ENCODE measurements around the gene LCN1. TPM values are rescaled to one million over a fixed set of nuclear protein-coding genes. Genes with fewer than 3 reads are reported as not detected.
"Not testable (repeated sequence)": the region's sequence is repeated elsewhere in the genome, so short reads cannot be mapped to it uniquely, and the experiment has no call there.

The LCN1 gene
- total RNA-seq, 2 donors from 2014 or later: not detected

GRCh38 chr9:135544981-135545635 is 23.9 kb downstream of the LCN1 start:
- Histone ChIP-seq H3K4me3 (no peak overlapping the region), H3K27me3 (no peaks in the 10 kb centered on the region), H3K27ac (no peak overlapping the region), H3K9me3 (no peaks in the 10 kb centered on the region), H3K4me1 (no peaks in the 10 kb centered on the region), H3K36me3 (replicated peaks in 1 of 2; ENCODE audit: insufficient read depth in 1 of 2, low read depth in 2 of 2) (no peaks in the 10 kb centered on the region)
- TF ChIP-seq POLR2A (IDR thresholded peaks at IDR 0.05): no peak
- TF ChIP-seq, protein P1, sequence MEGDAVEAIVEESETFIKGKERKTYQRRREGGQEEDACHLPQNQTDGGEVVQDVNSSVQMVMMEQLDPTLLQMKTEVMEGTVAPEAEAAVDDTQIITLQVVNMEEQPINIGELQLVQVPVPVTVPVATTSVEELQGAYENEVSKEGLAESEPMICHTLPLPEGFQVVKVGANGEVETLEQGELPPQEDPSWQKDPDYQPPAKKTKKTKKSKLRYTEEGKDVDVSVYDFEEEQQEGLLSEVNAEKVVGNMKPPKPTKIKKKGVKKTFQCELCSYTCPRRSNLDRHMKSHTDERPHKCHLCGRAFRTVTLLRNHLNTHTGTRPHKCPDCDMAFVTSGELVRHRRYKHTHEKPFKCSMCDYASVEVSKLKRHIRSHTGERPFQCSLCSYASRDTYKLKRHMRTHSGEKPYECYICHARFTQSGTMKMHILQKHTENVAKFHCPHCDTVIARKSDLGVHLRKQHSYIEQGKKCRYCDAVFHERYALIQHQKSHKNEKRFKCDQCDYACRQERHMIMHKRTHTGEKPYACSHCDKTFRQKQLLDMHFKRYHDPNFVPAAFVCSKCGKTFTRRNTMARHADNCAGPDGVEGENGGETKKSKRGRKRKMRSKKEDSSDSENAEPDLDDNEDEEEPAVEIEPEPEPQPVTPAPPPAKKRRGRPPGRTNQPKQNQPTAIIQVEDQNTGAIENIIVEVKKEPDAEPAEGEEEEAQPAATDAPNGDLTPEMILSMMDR (IDR thresholded peaks at IDR 0.05): no peak
- ATAC-seq (no peak), DNase-seq (no peak)
- 54 to 56% methylated on average over 17 to 18 of the region's 18 CpGs for WGBS, 2 donors
- intact Hi-C loops (cut with DNase I): no loop called here

DNA sequence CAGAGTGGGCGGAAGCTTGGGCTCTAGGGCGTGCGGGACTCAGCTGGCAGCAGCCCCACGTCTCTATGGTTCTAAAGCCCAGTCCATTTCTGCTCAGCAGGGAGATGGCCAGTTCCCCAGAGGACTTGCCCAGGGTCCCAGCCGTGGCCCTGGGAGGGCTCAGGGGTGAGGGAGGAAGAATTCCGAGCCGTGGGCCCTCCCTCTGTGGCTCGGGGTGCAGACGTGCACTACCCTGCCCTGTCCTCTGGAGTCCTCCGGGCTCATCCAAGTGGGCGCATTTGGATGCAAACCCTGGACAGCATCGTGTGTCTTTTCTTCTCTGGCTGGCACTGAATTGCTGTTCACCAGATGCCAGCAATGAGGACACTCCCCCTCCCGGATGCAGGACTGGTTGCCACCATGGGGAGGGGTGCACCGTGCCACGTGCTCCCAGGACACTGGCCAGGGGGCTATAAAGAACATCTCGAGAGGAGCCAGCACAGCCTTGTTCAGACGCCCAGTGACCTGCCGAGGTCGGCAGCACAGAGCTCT is 24.5 kb downstream of the LCN1 start, which contains the start of gene OBP2A:
TSS of gene OBP2A (plus strand) at position 481 of the 531 bp plus-strand sequence. CDS start 55 bp downstream, outside the sequence.
- H3K4me3 ChIP-seq; H3K27me3 ChIP-seq; DNase-seq; intact Hi-C loops (cut with DNase I); ATAC-seq; H3K36me3 ChIP-seq (replicated peaks in 1 of 2; ENCODE audit: insufficient read depth in 1 of 2, low read depth in 2 of 2); H3K9me3 ChIP-seq; H3K27ac ChIP-seq; H3K4me1 ChIP-seq: not testable (repeated sequence)
- WGBS, 2 donors: 57 to 76% methylated on average over 5 to 15 of the region's 19 CpGs

GRCh38 chr9:135546792-135547617 is 25.8 kb downstream of the LCN1 start:
- H3K27me3 ChIP-seq; DNase-seq; intact Hi-C loops (cut with DNase I); ATAC-seq; H3K4me1 ChIP-seq; H3K27ac ChIP-seq; H3K36me3 ChIP-seq (replicated peaks in 1 of 2; ENCODE audit: insufficient read depth in 1 of 2, low read depth in 2 of 2); H3K9me3 ChIP-seq; H3K4me3 ChIP-seq: not testable (repeated sequence)
- WGBS, 2 donors: 61 to 64% methylated on average over 14 to 20 of the region's 21 CpGs

DNA sequence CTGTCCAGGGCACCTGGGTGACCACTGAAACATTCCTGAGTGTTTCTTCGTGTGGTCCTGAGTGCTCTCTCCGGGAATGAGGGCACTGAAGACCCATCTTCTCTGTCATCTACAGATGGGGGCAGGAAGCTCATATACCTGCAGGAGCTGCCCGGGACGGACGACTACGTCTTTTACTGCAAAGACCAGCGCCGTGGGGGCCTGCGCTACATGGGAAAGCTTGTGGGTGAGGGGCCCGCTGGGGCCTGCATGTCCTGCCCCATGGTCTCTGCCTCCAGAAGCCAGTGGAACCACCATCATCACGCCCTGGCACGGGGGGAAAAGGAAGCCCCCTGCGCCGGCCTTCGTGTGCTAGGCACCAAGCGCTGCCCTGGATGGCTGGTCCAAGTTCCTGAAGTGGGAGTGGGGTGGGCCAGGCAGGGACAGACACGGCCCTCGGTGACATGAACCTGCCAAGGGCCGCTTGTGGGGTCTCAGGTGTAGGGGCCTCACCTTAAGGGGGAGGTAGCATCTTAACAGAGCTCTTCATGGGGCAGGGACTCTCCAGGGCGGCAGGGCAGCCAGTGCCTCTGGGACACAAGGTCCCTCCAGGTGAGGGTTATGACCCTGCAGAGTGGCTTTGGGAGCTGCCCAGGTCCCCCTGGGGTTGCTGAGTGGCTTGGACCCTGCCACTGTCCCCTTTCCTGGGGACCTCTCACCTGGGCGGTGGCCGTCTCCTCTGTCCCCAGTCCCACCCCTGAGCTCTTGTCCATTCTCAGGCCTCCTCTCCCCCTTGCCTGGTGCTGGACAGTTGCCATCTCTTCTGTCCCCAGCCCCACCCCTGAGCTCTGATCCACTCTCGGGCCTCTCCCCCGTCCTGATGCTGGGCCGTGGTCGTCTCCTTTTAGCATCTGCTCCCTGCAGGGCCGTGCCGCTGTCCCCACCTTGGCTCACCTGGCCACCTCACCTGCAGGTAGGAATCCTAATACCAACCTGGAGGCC is 26.8 kb downstream of the LCN1 start:
- intact Hi-C loops (cut with DNase I): no loop called here
- ATAC-seq (no peak), DNase-seq (no peak)
- H3K27ac ChIP-seq: no peak overlapping the region
- WGBS, 2 donors: 66 to 70% methylated on average over 21 to 27 of the region's 28 CpGs
- H3K4me1 ChIP-seq: no peaks in the 10 kb centered on the region
- no peak overlapping the region for H3K4me3 ChIP-seq
- H3K36me3 ChIP-seq (replicated peaks in 1 of 2; ENCODE audit: insufficient read depth in 1 of 2, low read depth in 2 of 2): no peaks in the 10 kb centered on the region
- H3K9me3 ChIP-seq: no peaks in the 10 kb centered on the region
- TF ChIP-seq POLR2A (IDR thresholded peaks at IDR 0.05): no peak
- TF ChIP-seq, protein P1 (IDR thresholded peaks at IDR 0.05): no peak
- H3K27me3 ChIP-seq: no peaks in the 10 kb centered on the region

- H3K36me3 ChIP-seq (replicated peaks in 1 of 2; ENCODE audit: insufficient read depth in 1 of 2, low read depth in 2 of 2); H3K27ac ChIP-seq; H3K9me3 ChIP-seq; ATAC-seq; H3K27me3 ChIP-seq; H3K4me3 ChIP-seq; DNase-seq; H3K4me1 ChIP-seq; intact Hi-C loops (cut with DNase I): not testable (repeated sequence)
- 52 to 74% methylated on average over 9 to 23 of the region's 28 CpGs for WGBS, 2 donors
These were observed 28.5 kb downstream of the LCN1 start for GRCh38 chr9:135549478-135550343.

All from body of pancreas (tissue), 4 donors.